LNCaP clone FGC (cell line): ENCODE measurements around the gene MLANA.

ENCODE experiments used
- DNase-seq: peaks from one replicate; pipeline ENCODE4 v3.0.0-alpha.2; 2011; ENCODE audit warnings: low read depth
- H3K4me3 ChIP-seq: 2 replicates; pipeline ENCODE4 v1.5.1; 2011; ENCODE audit warnings: mild to moderate bottlenecking, low read depth, low read length, control low read depth
- CTCF ChIP-seq: IDR thresholded peaks from 2 replicates; pipeline ENCODE4 v1.5.1; 2012; ENCODE audit warnings: mild to moderate bottlenecking; ENCODE audit not compliant: control insufficient read depth, insufficient read depth; ENCODE audit errors: extremely low read depth

Gene MLANA

GRCh38 chr9:5890641-5891040, at the start of gene MLANA:
Gene MLANA, plus strand, starts transcription at chr9:5890889. Its CDS starts 1,586 bp downstream, at chr9:5892475.
- H3K4me3 ChIP-seq = no peak within 1 kb of the TSS
- no peak for TF ChIP-seq CTCF
- no peak for DNase-seq

GRCh38 chr9:5841771-5842573, 48.7 kb upstream of the MLANA start:
- DNase-seq = no peak
- no peak overlapping the region for H3K4me3 ChIP-seq
- no peak for TF ChIP-seq CTCF

- no peak overlapping the region for H3K4me3 ChIP-seq
- TF ChIP-seq CTCF = no peak
Measured at GRCh38 chr9:5842929-5843793, 47.5 kb upstream of the MLANA start.

GRCh38 chr9:5843794-5844471, 46.8 kb upstream of the MLANA start:
- TF ChIP-seq CTCF = no peak
- no peak for DNase-seq
- no peak overlapping the region for H3K4me3 ChIP-seq

More at GRCh38 chr9:5842929-5843793, 47.5 kb upstream of the MLANA start:
- no peak for DNase-seq

GRCh38 chr9:5845157-5845531, 45.5 kb upstream of the MLANA start:
- no peak for TF ChIP-seq CTCF

GRCh38 chr9:5846096-5846495, 44.6 kb upstream of the MLANA start:
- DNase-seq = no peak
- H3K4me3 ChIP-seq = no peak overlapping the region
- TF ChIP-seq CTCF = no peak

More at GRCh38 chr9:5845157-5845531, 45.5 kb upstream of the MLANA start:
- DNase-seq = no peak
- H3K4me3 ChIP-seq = no peak overlapping the region
